ENCODE results near the gene PPM1N.

- TF ChIP-seq CTCF (IDR thresholded peaks at IDR 0.05 in 2 of 3, conservative IDR thresholded peaks at IDR 0.05 in 1 of 3; ENCODE audit: borderline replicate concordance in 1 of 3, insufficient read depth in 1 of 3, low read depth in 2 of 3, low read length in 2 of 3) (peak; percentile 85 to 93 (median 90)), POLR2A (IDR thresholded peaks at IDR 0.05; ENCODE audit: borderline replicate concordance, extremely low read depth, insufficient read depth, insufficient read length) (no peak), REST (IDR thresholded peaks at IDR 0.05; ENCODE audit: low read depth) (no peak), POLR2AphosphoS5 (IDR thresholded peaks at IDR 0.05; ENCODE audit: low read depth, low read length) (no peak), CEBPB (IDR thresholded peaks at IDR 0.05; ENCODE audit: low read depth) (no peak), EZH2phosphoT487 (IDR thresholded peaks at IDR 0.05; ENCODE audit: borderline replicate concordance) (no peak), JUND (IDR thresholded peaks at IDR 0.05) (no peak), SRF (IDR thresholded peaks at IDR 0.05; ENCODE audit: low read depth) (no peak), FOSL1 (IDR thresholded peaks at IDR 0.05; ENCODE audit: low read depth) (no peak)
These were observed 25.5 kb downstream of the PPM1N start for GRCh38 chr19:45523642-45524256.
